ENCODE data around the gene OSCAR. TPM values are rescaled to one million over a fixed set of nuclear protein-coding genes. Genes with fewer than 3 reads are reported as not detected.

OSCAR gene
- total and polyA plus RNA-seq, 10 donors: 2.4 to 49.5 (median 17.7) TPM

DNA sequence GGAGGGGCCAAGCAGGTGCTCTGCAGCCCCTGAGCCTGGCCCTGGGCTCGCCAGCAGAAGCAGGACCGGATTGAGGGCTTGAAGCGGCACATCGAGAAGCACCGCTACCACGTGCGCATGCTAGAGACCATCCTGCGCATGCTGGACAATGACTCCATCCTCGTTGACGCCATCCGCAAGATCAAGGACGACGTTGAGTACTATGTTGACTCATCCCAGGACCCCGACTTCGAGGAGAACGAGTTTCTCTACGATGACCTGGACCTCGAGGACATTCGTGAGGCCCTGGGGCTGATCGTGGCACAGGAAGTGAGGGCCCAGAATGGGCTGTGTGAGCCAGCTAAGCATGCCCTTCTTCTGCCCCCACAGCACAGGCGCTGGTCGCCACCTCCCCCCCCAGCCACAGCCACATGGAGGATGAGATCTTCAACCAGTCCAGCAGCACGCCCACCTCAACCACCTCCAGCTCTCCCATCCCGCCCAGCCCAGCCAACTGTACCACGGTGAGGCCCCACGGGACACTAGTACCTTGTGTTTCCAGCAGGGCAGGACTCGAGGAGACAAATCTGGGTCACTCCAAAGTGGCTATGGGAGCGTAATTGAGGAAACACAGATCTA is 45.0 kb upstream of the OSCAR start:
- Histone ChIP-seq H3K4me3 (no peak overlapping the region), H3K27ac (no peak overlapping the region), H3K36me3 (peaks cover 8 to 100% (median 83%) of the 10 kb centered on the region in 6 donors), H3K9me3 (no peaks in the 10 kb centered on the region), H3K27me3 (replicated peaks in 1 of 7) (no peaks in the 10 kb centered on the region), H3K4me1 (peaks cover 0 to 52% (median 17%) of the 10 kb centered on the region in 6 donors)
- 88 to 94% (median 91%) methylated on average over 21 to 28 of the region's 28 CpGs for WGBS, 5 donors
- DNase-seq: no peak
- TF ChIP-seq POLR2A (IDR thresholded peaks at IDR 0.05): no peak
- TF ChIP-seq POLR2AphosphoS5 (IDR thresholded peaks at IDR 0.05): peak in 2 of 3 donors; percentile 25 to 38
- intact Hi-C loops (cut with DNase I; ENCODE audit: low total_unique reads): no loop called here

DNA sequence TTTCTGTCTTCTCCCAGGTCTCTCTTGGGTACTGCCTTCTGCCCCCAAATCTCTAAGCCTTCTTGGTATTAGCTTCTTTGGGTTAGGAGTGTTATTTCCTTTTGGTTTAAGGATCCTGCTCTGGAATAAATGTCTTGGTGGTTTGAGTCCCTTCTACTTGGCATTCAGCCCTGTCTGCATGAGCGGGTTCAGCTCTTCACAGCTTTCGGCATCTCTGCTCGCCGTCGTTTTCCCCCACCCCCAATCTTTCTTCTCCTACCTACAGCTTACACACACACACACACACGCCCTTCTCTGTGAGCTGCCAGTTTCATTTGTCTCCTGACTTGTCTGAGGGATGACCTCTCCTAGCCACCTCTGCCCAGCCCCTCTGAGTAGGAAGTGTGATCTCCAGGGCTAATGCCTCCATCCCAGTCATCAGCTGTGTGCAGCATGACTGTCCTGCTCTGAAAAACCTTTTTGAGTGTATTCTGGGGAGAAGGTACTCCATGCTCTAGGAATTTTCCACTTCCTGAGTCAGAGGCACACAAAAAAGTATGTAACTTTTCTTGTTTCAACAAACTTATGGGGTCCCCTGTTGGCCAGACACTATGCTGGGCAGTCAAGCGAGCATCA is 41.7 kb upstream of the OSCAR start:
- TF ChIP-seq, protein P1, sequence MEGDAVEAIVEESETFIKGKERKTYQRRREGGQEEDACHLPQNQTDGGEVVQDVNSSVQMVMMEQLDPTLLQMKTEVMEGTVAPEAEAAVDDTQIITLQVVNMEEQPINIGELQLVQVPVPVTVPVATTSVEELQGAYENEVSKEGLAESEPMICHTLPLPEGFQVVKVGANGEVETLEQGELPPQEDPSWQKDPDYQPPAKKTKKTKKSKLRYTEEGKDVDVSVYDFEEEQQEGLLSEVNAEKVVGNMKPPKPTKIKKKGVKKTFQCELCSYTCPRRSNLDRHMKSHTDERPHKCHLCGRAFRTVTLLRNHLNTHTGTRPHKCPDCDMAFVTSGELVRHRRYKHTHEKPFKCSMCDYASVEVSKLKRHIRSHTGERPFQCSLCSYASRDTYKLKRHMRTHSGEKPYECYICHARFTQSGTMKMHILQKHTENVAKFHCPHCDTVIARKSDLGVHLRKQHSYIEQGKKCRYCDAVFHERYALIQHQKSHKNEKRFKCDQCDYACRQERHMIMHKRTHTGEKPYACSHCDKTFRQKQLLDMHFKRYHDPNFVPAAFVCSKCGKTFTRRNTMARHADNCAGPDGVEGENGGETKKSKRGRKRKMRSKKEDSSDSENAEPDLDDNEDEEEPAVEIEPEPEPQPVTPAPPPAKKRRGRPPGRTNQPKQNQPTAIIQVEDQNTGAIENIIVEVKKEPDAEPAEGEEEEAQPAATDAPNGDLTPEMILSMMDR (IDR thresholded peaks at IDR 0.05 in 8 of 11, conservative IDR thresholded peaks at IDR 0.05 in 3 of 11): no peak
- no peak for TF ChIP-seq POLR2A (IDR thresholded peaks at IDR 0.05)
- no peak for TF ChIP-seq POLR2AphosphoS5 (IDR thresholded peaks at IDR 0.05)
- Histone ChIP-seq H3K4me3 (no peak overlapping the region), H3K4me1 (peaks cover 16 to 55% (median 42%) of the 10 kb centered on the region in 6 donors), H3K9me3 (no peaks in the 10 kb centered on the region), H3K27ac (no peak overlapping the region), H3K36me3 (peaks cover 8 to 85% (median 55%) of the 10 kb centered on the region in 6 donors), H3K27me3 (replicated peaks in 1 of 7) (no peaks in the 10 kb centered on the region)
- intact Hi-C loops (cut with DNase I; ENCODE audit: low total_unique reads): no loop called here
- DNase-seq: no peak
- 79 to 94% (median 86%) methylated on average over 7 of the region's 7 CpGs for WGBS, 5 donors

DNA sequence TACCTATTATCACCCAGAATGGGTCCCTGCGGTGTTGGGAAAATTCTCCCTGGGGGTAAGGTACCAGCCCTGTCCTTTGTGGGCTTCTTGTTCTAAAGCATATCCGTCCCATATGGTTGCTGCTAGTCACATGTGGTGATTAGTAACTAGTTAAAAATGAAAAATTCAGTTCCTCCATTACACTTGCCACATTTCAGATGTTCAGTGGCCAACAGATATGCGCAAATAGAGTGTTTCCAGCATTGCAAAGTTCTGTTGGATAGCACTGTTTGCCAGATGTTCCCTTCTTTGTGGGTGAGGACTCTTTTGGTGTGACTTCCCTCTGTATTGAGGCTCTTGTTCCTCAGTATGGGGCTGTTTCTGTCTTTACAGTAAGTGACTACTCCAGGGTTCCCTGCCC is 40.8 kb upstream of the OSCAR start:
- no peak for DNase-seq
- intact Hi-C loops (cut with DNase I; ENCODE audit: low total_unique reads): no loop called here
- peaks cover 19 to 52% (median 42%) of the 10 kb centered on the region in 6 donors for H3K4me1 ChIP-seq
- no peaks in the 10 kb centered on the region for H3K27me3 ChIP-seq (replicated peaks in 1 of 7)
- WGBS, 5 donors: 85 to 94% (median 90%) methylated on average over 3 of the region's 3 CpGs
- H3K4me3 ChIP-seq: no peak overlapping the region
- no peak overlapping the region for H3K27ac ChIP-seq
- H3K36me3 ChIP-seq: peaks cover 8 to 76% (median 46%) of the 10 kb centered on the region in 6 donors
- TF ChIP-seq, protein P1 (IDR thresholded peaks at IDR 0.05 in 8 of 11, conservative IDR thresholded peaks at IDR 0.05 in 3 of 11): no peak
- H3K9me3 ChIP-seq: no peaks in the 10 kb centered on the region

DNA sequence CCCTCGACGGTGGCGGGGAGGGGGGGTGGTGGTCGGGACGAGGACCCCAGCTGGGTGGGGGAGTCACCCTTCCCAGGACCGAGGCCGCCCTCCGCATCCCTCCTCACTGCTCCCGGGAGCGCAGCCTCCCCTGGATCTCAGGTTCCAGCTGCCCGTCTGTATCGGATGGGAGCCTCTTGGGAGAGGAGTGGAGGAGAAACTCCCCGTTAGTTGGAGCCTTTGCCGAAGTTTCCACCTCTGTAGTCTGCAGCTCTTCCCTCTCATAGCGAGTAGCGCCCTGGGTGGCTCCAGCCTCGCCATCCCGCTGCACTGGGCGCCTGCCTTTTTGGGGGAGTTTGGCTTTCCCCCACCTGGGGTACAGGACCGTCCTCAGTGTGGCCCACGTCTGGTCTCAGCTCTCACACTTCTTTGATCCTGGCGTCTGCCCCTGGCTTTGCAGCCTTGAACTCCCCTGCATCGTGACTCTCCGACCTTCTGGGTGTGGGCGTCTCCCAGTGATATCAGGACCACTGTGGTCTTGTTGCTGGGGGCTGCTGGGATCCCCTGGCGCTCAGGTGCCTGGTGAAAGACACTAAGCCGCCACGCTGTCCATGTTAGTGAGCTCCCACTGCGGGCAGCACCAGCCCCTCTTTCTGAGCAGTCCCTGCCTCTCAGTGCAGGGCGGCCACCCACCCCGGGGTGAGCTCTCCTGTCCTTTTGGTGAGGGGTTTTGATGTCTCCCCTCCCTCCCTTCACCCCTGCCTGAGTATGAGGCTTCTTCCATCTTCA is 38.1 kb upstream of the OSCAR start:
- Histone ChIP-seq H3K4me3 (peak overlapping the region; percentile 73 to 97 (median 92)), H3K9me3 (no peaks in the 10 kb centered on the region), H3K36me3 (peaks cover under 1 to 49% (median 20%) of the 10 kb centered on the region in 6 donors), H3K27me3 (replicated peaks in 1 of 7) (no peaks in the 10 kb centered on the region), H3K27ac (peak overlapping the region; percentile 86 to 98 (median 96)), H3K4me1 (peaks cover 24 to 56% (median 50%) of the 10 kb centered on the region in 6 donors)
- DNase-seq: peak; percentile 82
- intact Hi-C loops (cut with DNase I; ENCODE audit: low total_unique reads): no loop called here
- TF ChIP-seq POLR2A (IDR thresholded peaks at IDR 0.05): no peak
- TF ChIP-seq, protein P1 (IDR thresholded peaks at IDR 0.05 in 8 of 11, conservative IDR thresholded peaks at IDR 0.05 in 3 of 11): no peak
- TF ChIP-seq POLR2AphosphoS5 (IDR thresholded peaks at IDR 0.05): no peak
- WGBS, 5 donors: 26 to 51% (median 39%) methylated on average over 19 to 31 of the region's 31 CpGs
